Natural killer cell (primary cell): ENCODE measurements around the gene CREB5. TPM values are rescaled to one million over a fixed set of nuclear protein-coding genes. Genes with fewer than 3 reads are reported as not detected.

Experiments
- ATAC-seq, 3 donors: fragments of 150-1000 bp in 2 of 3; fragments of 200-7000 bp in 1 of 3; cut with Tn5 transposase; 1 replicate in 1 of 3; 2 replicates in 2 of 3; pipeline ENCODE4 v1.10.0; 2021; ENCODE audit warnings: mild to moderate bottlenecking in 2 of 3, moderate library complexity in 2 of 3
- DNase-seq, 2 donors: peaks; one replicate each; pipeline versions ENCODE4 v3.0.0 to v3.0.0-alpha.2; 2013 to 2021; ENCODE audit warnings: mixed read lengths in 1 of 2
- H3K27ac ChIP-seq: one replicate; pipeline ENCODE4 v1.5.1; 2013; ENCODE audit warnings: mild to moderate bottlenecking, low read length
- H3K27me3 ChIP-seq: one replicate; pipeline ENCODE4 v1.6.1; 2013; ENCODE audit warnings: low read length; ENCODE audit not compliant: control insufficient read depth, insufficient read depth
- H3K36me3 ChIP-seq: one replicate; pipeline ENCODE4 v1.6.1; 2013; ENCODE audit warnings: low read length; ENCODE audit not compliant: control insufficient read depth, insufficient read depth
- H3K4me1 ChIP-seq: one replicate; pipeline ENCODE4 v1.6.1; 2013; ENCODE audit warnings: low read length; ENCODE audit not compliant: control insufficient read depth, insufficient read depth
- H3K4me3 ChIP-seq: one replicate; pipeline ENCODE4 v1.5.1; 2013; ENCODE audit warnings: low read length
- H3K9me3 ChIP-seq: one replicate; pipeline ENCODE4 v1.6.1; 2013; ENCODE audit warnings: low read length; ENCODE audit not compliant: control insufficient read depth, insufficient read depth
- H3K27ac Mint-ChIP-seq, 2 donors: one replicate each; pipeline ENCODE4 v1.8.0; 2022; ENCODE audit warnings: mild to moderate bottlenecking in 2 of 2, mixed read lengths in 2 of 2, moderate library complexity in 1 of 2
- H3K27me3 Mint-ChIP-seq, 2 donors: one replicate each; pipeline ENCODE4 v1.8.0; 2022; ENCODE audit warnings: low read depth in 2 of 2, mixed read lengths in 2 of 2
- H3K36me3 Mint-ChIP-seq: one replicate; pipeline ENCODE4 v1.8.0; 2022; ENCODE audit warnings: mixed read lengths
- H3K4me1 Mint-ChIP-seq, 2 donors: one replicate each; pipeline ENCODE4 v1.8.0; 2022; ENCODE audit warnings: mixed read lengths in 2 of 2
- H3K4me3 Mint-ChIP-seq: one replicate; pipeline ENCODE4 v1.8.0; 2022; ENCODE audit warnings: mild to moderate bottlenecking, moderate library complexity, mixed read lengths
- H3K9me3 Mint-ChIP-seq, 2 donors: one replicate each; pipeline ENCODE4 v1.8.0; 2022; ENCODE audit warnings: mixed read lengths in 2 of 2
- WGBS: methylation state at CpG from one replicate; pipeline ENCODE4 v1.1.7; 2013; ENCODE audit warnings: missing lambda C conversion rate; ENCODE audit not compliant: insufficient coverage; 5-methylcytosine and 5-hydroxymethylcytosine counted together
- intact Hi-C: fragments of 100-400 bp; cut with micrococcal nuclease; formaldehyde crosslinking; loops from one replicate; pipeline ENCODE4 v1.14.2; 2022
- total RNA-seq, 4 donors: library from RNA; stranded (reverse); fragments of 120-200 nt in 1 of 4; gene quantifications; one replicate each; pipeline versions ENCODE4 v1.2.3 to v1.2.4, GENCODE V29; 2013 to 2022
- TF ChIP-seq, protein P1 (sequence below): fragments of 200-600 bp; IDR thresholded peaks from one replicate; pipeline ENCODE4 v1.8.0; 2022; ENCODE audit warnings: antibody characterized with exemption

Gene CREB5
- total RNA-seq, 3 donors from 2014 or later (not counting 1 experiment from before 2014, with no cell fraction given) = 0.52 to 7.0 (median 0.89) TPM

- H3K36me3 Mint-ChIP-seq = no peaks in the 10 kb centered on the region
- H3K27ac ChIP-seq = no peak overlapping the region
- DNase-seq = no peak
- no peak overlapping the region for H3K4me3 Mint-ChIP-seq
- peaks cover 0 to 17% of the 10 kb centered on the region in 2 donors for H3K27me3 Mint-ChIP-seq
- intact Hi-C loops = no loop called here
- no peak overlapping the region for H3K27ac Mint-ChIP-seq
- no peaks in the 10 kb centered on the region for H3K4me1 Mint-ChIP-seq
- TF ChIP-seq, protein P1, sequence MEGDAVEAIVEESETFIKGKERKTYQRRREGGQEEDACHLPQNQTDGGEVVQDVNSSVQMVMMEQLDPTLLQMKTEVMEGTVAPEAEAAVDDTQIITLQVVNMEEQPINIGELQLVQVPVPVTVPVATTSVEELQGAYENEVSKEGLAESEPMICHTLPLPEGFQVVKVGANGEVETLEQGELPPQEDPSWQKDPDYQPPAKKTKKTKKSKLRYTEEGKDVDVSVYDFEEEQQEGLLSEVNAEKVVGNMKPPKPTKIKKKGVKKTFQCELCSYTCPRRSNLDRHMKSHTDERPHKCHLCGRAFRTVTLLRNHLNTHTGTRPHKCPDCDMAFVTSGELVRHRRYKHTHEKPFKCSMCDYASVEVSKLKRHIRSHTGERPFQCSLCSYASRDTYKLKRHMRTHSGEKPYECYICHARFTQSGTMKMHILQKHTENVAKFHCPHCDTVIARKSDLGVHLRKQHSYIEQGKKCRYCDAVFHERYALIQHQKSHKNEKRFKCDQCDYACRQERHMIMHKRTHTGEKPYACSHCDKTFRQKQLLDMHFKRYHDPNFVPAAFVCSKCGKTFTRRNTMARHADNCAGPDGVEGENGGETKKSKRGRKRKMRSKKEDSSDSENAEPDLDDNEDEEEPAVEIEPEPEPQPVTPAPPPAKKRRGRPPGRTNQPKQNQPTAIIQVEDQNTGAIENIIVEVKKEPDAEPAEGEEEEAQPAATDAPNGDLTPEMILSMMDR = no peak
- H3K4me3 ChIP-seq = no peak overlapping the region
- no peak for ATAC-seq
- H3K4me1 ChIP-seq = no peaks in the 10 kb centered on the region
- WGBS = 95% methylated on average over 9 of the region's 9 CpGs
- no peaks in the 10 kb centered on the region for H3K9me3 ChIP-seq
- no peaks in the 10 kb centered on the region for H3K36me3 ChIP-seq
- H3K9me3 Mint-ChIP-seq = no peaks in the 10 kb centered on the region
- no peaks in the 10 kb centered on the region for H3K27me3 ChIP-seq
Measured at GRCh38 chr7:28718055-28718481, 305.8 kb downstream of the CREB5 start.

GRCh38 chr7:28718545-28718944, 306.2 kb downstream of the CREB5 start:
- H3K27me3 Mint-ChIP-seq = peaks cover 0 to 17% of the 10 kb centered on the region in 2 donors
- intact Hi-C loops = no loop called here
- no peaks in the 10 kb centered on the region for H3K9me3 ChIP-seq
- H3K27ac ChIP-seq = no peak overlapping the region
- H3K27me3 ChIP-seq = no peaks in the 10 kb centered on the region
- no peaks in the 10 kb centered on the region for H3K36me3 ChIP-seq
- no peak overlapping the region for H3K27ac Mint-ChIP-seq
- H3K36me3 Mint-ChIP-seq = no peaks in the 10 kb centered on the region
- H3K4me1 ChIP-seq = no peaks in the 10 kb centered on the region
- no peak for ATAC-seq
- H3K9me3 Mint-ChIP-seq = no peaks in the 10 kb centered on the region
- TF ChIP-seq, protein P1 = no peak
- no peaks in the 10 kb centered on the region for H3K4me1 Mint-ChIP-seq
- DNase-seq = no peak
- 100% methylated on average over 2 of the region's 2 CpGs for WGBS
- no peak overlapping the region for H3K4me3 ChIP-seq
- no peak overlapping the region for H3K4me3 Mint-ChIP-seq

GRCh38 chr7:28722684-28723083, 310.4 kb downstream of the CREB5 start:
- ATAC-seq = no peak
- 87% methylated on average over 4 of the region's 4 CpGs for WGBS
- TF ChIP-seq, protein P1 = no peak

DNA sequence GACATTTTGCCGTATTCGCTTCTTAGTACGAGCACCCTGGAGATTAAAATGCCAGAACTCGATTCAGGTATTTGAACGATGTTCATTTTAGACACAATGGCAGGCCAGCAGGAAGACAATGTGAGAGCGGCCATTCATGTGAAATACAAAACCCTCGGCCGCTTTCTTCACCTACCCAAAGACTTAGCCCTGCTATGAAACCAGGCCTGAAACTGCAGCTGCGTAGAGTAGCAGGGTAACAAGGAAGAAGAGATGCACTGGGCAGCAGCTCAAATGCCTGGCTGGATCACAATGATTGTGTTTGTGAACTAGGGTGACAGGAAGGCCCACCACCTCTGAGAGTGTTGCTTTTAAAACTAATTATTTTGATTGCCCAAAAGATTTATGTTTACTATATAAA, 311.0 kb downstream of the CREB5 start:
- H3K27ac ChIP-seq = no peak overlapping the region
- no peak overlapping the region for H3K4me3 ChIP-seq
- Mint-ChIP-seq H3K36me3 (no peaks in the 10 kb centered on the region), H3K4me3 (no peak overlapping the region), H3K9me3 (no peaks in the 10 kb centered on the region), H3K27me3 (peaks cover 0 to 7% of the 10 kb centered on the region in 2 donors), H3K4me1 (no peaks in the 10 kb centered on the region), H3K27ac (no peak overlapping the region)
- intact Hi-C loops = no loop called here
- WGBS = 94% methylated on average over 9 of the region's 9 CpGs
- no peak for ATAC-seq
- H3K36me3 ChIP-seq = no peaks in the 10 kb centered on the region
- no peaks in the 10 kb centered on the region for H3K9me3 ChIP-seq
- TF ChIP-seq, protein P1 = no peak
- DNase-seq = no peak
- no peaks in the 10 kb centered on the region for H3K4me1 ChIP-seq
- H3K27me3 ChIP-seq = no peaks in the 10 kb centered on the region

More at GRCh38 chr7:28722684-28723083, 310.4 kb downstream of the CREB5 start:
- Histone ChIP-seq H3K36me3 (no peaks in the 10 kb centered on the region), H3K27me3 (no peaks in the 10 kb centered on the region), H3K4me3 (no peak overlapping the region), H3K4me1 (no peaks in the 10 kb centered on the region), H3K27ac (no peak overlapping the region), H3K9me3 (no peaks in the 10 kb centered on the region)
- peaks cover 0 to 7% of the 10 kb centered on the region in 2 donors for H3K27me3 Mint-ChIP-seq
- no peaks in the 10 kb centered on the region for H3K4me1 Mint-ChIP-seq
- no peaks in the 10 kb centered on the region for H3K36me3 Mint-ChIP-seq
- DNase-seq = no peak
- H3K4me3 Mint-ChIP-seq = no peak overlapping the region
- H3K27ac Mint-ChIP-seq = no peak overlapping the region
- intact Hi-C loops = no loop called here
- no peaks in the 10 kb centered on the region for H3K9me3 Mint-ChIP-seq
